ACC112 (cell line): ENCODE measurements around the gene PCYT1B.
"Not testable (repeated sequence)": the region's sequence is repeated elsewhere in the genome, so short reads cannot be mapped to it uniquely, and the experiment has no call there.

ENCODE experiments used
- H2AFZ ChIP-seq: fragments of 200-600 bp; sonication (generic); one replicate; pipeline ENCODE4 v1.6.0; 2017; ENCODE audit warnings: antibody characterized with exemption, low read length; ENCODE audit not compliant: unreplicated experiment
- H3K27ac ChIP-seq: fragments of 200-600 bp; sonication (generic); 2 replicates; pipeline ENCODE4 v1.5.1; 2014; ENCODE audit warnings: low read depth, mild to moderate bottlenecking, antibody characterized with exemption, low read length, moderate library complexity
- H3K27me3 ChIP-seq: fragments of 200-600 bp; sonication (generic); 2 replicates; pipeline ENCODE4 v1.6.1; 2014; ENCODE audit warnings: mild to moderate bottlenecking, antibody characterized with exemption, low read length, moderate library complexity, mixed read lengths; ENCODE audit not compliant: insufficient read depth
- H3K36me3 ChIP-seq: fragments of 200-600 bp; sonication (generic); 2 replicates; pipeline ENCODE4 v1.6.1; 2016; ENCODE audit warnings: mild to moderate bottlenecking, antibody characterized with exemption, low read length, moderate library complexity, mixed read lengths; ENCODE audit not compliant: insufficient read depth
- H3K4me1 ChIP-seq: fragments of 200-600 bp; sonication (generic); one replicate; pipeline ENCODE4 v1.6.1; 2016; ENCODE audit warnings: low read length, mixed read lengths; ENCODE audit not compliant: insufficient read depth, unreplicated experiment, control insufficient read depth
- H3K4me3 ChIP-seq: fragments of 200-600 bp; sonication (generic); 2 replicates; pipeline ENCODE4 v1.5.1; 2014; ENCODE audit warnings: mild to moderate bottlenecking, low read depth, low read length
- H3K79me2 ChIP-seq: fragments of 200-600 bp; sonication (generic); one replicate; pipeline ENCODE4 v1.6.0; 2016; ENCODE audit warnings: low read length; ENCODE audit not compliant: control insufficient read depth, unreplicated experiment, insufficient read depth

The PCYT1B gene

GRCh38 chrX:24646006-24646405, 1.1 kb downstream of the PCYT1B start:
- Histone ChIP-seq H2AFZ (no peak overlapping the region), H3K27ac (no peak overlapping the region), H3K4me3 (no peak overlapping the region), H3K79me2 (no peaks in the 10 kb centered on the region), H3K4me1 (no peaks in the 10 kb centered on the region), H3K36me3 (no peaks in the 10 kb centered on the region), H3K27me3 (peaks cover 61% of the 10 kb centered on the region)

- no peak overlapping the region for H3K27ac ChIP-seq
- H3K27me3 ChIP-seq = peaks cover 67% of the 10 kb centered on the region
- H2AFZ ChIP-seq = no peak overlapping the region
- H3K4me3 ChIP-seq = no peak overlapping the region
- no peaks in the 10 kb centered on the region for H3K4me1 ChIP-seq
- H3K36me3 ChIP-seq = no peaks in the 10 kb centered on the region
- H3K79me2 ChIP-seq = no peaks in the 10 kb centered on the region
Observed at GRCh38 chrX:24643116-24643515, 4.0 kb downstream of the PCYT1B start.

- Histone ChIP-seq H3K36me3 (no peaks in the 10 kb centered on the region), H3K27ac (no peak overlapping the region), H3K4me3 (no peak overlapping the region), H3K27me3 (0 out of 2 replicates have a peak, but pooled peaks cover 4% of the 10 kb centered on the region), H3K4me1 (no peaks in the 10 kb centered on the region), H2AFZ (no peak overlapping the region), H3K79me2 (no peaks in the 10 kb centered on the region)
Observed at GRCh38 chrX:24629701-24630100, 17.4 kb downstream of the PCYT1B start.

GRCh38 chrX:24619647-24620046, 27.5 kb downstream of the PCYT1B start:
- Histone ChIP-seq H3K36me3 (no peaks in the 10 kb centered on the region), H3K27ac (no peak overlapping the region), H3K4me1 (no peaks in the 10 kb centered on the region), H3K4me3 (no peak overlapping the region), H2AFZ (no peak overlapping the region), H3K27me3 (no peaks in the 10 kb centered on the region; the same call in 1 of the 2 replicates), H3K79me2 (no peaks in the 10 kb centered on the region)

- H3K4me1 ChIP-seq = no peaks in the 10 kb centered on the region
- H3K36me3 ChIP-seq = no peaks in the 10 kb centered on the region
- no peaks in the 10 kb centered on the region for H3K79me2 ChIP-seq
- no peak overlapping the region for H2AFZ ChIP-seq
- peaks cover 8% of the 10 kb centered on the region; the same call in 1 of the 2 replicates for H3K27me3 ChIP-seq
- H3K4me3 ChIP-seq = no peak overlapping the region
- H3K27ac ChIP-seq = no peak overlapping the region
Observed at GRCh38 chrX:24610516-24610915, 36.6 kb downstream of the PCYT1B start.

- Histone ChIP-seq H3K36me3 (no peaks in the 10 kb centered on the region), H3K27ac (no peak overlapping the region), H2AFZ (no peak overlapping the region), H3K4me3 (no peak overlapping the region), H3K4me1 (no peaks in the 10 kb centered on the region), H3K79me2 (no peaks in the 10 kb centered on the region), H3K27me3 (peaks cover 20% of the 10 kb centered on the region; the same call in 1 of the 2 replicates)
Observed at GRCh38 chrX:24607616-24608015, 39.5 kb downstream of the PCYT1B start.

GRCh38 chrX:24605941-24606340, 41.2 kb downstream of the PCYT1B start:
- H3K36me3 ChIP-seq, H3K4me1 ChIP-seq, H3K4me3 ChIP-seq, H3K27ac ChIP-seq, H3K79me2 ChIP-seq, H2AFZ ChIP-seq: not testable (repeated sequence)
- peaks cover 20% of the 10 kb centered on the region; the same call in 1 of the 2 replicates for H3K27me3 ChIP-seq

GRCh38 chrX:24603191-24603590, 44.0 kb downstream of the PCYT1B start:
- no peaks in the 10 kb centered on the region for H3K4me1 ChIP-seq
- H3K36me3 ChIP-seq = no peaks in the 10 kb centered on the region
- H3K4me3 ChIP-seq = no peak overlapping the region
- H3K27ac ChIP-seq = no peak overlapping the region
- no peaks in the 10 kb centered on the region for H3K79me2 ChIP-seq
- no peak overlapping the region for H2AFZ ChIP-seq
- H3K27me3 ChIP-seq = peaks cover 20% of the 10 kb centered on the region; the same call in 1 of the 2 replicates

GRCh38 chrX:24601858-24602257, 45.3 kb downstream of the PCYT1B start:
- Histone ChIP-seq H3K79me2 (no peaks in the 10 kb centered on the region), H3K4me1 (no peaks in the 10 kb centered on the region), H3K27me3 (peaks cover 16% of the 10 kb centered on the region; the same call in 1 of the 2 replicates), H3K27ac (no peak overlapping the region), H2AFZ (no peak overlapping the region), H3K36me3 (no peaks in the 10 kb centered on the region), H3K4me3 (no peak overlapping the region)

- Histone ChIP-seq H3K27ac (no peak overlapping the region), H3K79me2 (no peaks in the 10 kb centered on the region), H3K27me3 (peaks cover 12% of the 10 kb centered on the region), H3K36me3 (no peaks in the 10 kb centered on the region), H3K4me3 (no peak overlapping the region), H3K4me1 (no peaks in the 10 kb centered on the region), H2AFZ (no peak overlapping the region)
Observed at GRCh38 chrX:24594501-24594900, 52.6 kb downstream of the PCYT1B start.

- no peaks in the 10 kb centered on the region for H3K79me2 ChIP-seq
- H3K4me3 ChIP-seq = no peak overlapping the region
- H3K27ac ChIP-seq = no peak overlapping the region
- peaks cover 4% of the 10 kb centered on the region for H3K27me3 ChIP-seq
- no peak overlapping the region for H2AFZ ChIP-seq
- no peaks in the 10 kb centered on the region for H3K36me3 ChIP-seq
- H3K4me1 ChIP-seq = no peaks in the 10 kb centered on the region
Observed at GRCh38 chrX:24590111-24590510, 57.0 kb downstream of the PCYT1B start.
